SK-N-SH treated with all-trans-retinoic acid at 6 μM for 48 hours (cell line): Measurements from ENCODE around the gene ATP5MC2.

Experiments used
- ISL1 ChIP-seq: fragments of 250-450 bp; sonication (Bioruptor Pico); IDR thresholded peaks from 2 replicates; pipeline ENCODE4 v2.1.2; 2022; ENCODE audit warnings: mild to moderate bottlenecking, moderate library complexity
- RARB ChIP-seq: fragments of 250-450 bp; sonication (Bioruptor Pico); IDR thresholded peaks from 2 replicates; pipeline ENCODE4 v1.8.0; 2021; ENCODE audit warnings: mild to moderate bottlenecking, moderate library complexity
- ZNF565 ChIP-seq: fragments of 450-650 bp; formaldehyde crosslinking; conservative IDR thresholded peaks from 2 replicates; pipeline ENCODE4 v1.5.0; 2020; ENCODE audit warnings: low read depth, mild to moderate bottlenecking, moderate library complexity
- ZNF70 ChIP-seq: fragments of 450-650 bp; formaldehyde crosslinking; IDR thresholded peaks from 2 replicates; pipeline ENCODE4 v1.5.0; 2020; ENCODE audit warnings: mild to moderate bottlenecking, moderate library complexity
- TF ChIP-seq, protein P1 (sequence below): fragments of 250-450 bp; sonication (Bioruptor Pico); IDR thresholded peaks from 2 replicates; pipeline ENCODE4 v1.8.0; 2020; ENCODE audit warnings: mild to moderate bottlenecking, moderate library complexity, borderline replicate concordance
- TF ChIP-seq, protein P2 (sequence below): fragments of 250-450 bp; sonication (Bioruptor Pico); IDR thresholded peaks from 2 replicates; pipeline ENCODE4 v1.8.0; 2021; ENCODE audit warnings: low read depth, mild to moderate bottlenecking, moderate library complexity, borderline replicate concordance
- TF ChIP-seq, protein P3 (sequence below): fragments of 250-450 bp; sonication (Bioruptor Pico); IDR thresholded peaks from 2 replicates; pipeline ENCODE4 v1.5.0; 2020; ENCODE audit warnings: mild to moderate bottlenecking, moderate library complexity
- TF ChIP-seq, protein P4 (sequence below): fragments of 250-450 bp; sonication (Bioruptor Pico); IDR thresholded peaks from 2 replicates; pipeline ENCODE4 v1.5.1; 2020; ENCODE audit warnings: low read depth, mild to moderate bottlenecking, moderate library complexity

DNA sequence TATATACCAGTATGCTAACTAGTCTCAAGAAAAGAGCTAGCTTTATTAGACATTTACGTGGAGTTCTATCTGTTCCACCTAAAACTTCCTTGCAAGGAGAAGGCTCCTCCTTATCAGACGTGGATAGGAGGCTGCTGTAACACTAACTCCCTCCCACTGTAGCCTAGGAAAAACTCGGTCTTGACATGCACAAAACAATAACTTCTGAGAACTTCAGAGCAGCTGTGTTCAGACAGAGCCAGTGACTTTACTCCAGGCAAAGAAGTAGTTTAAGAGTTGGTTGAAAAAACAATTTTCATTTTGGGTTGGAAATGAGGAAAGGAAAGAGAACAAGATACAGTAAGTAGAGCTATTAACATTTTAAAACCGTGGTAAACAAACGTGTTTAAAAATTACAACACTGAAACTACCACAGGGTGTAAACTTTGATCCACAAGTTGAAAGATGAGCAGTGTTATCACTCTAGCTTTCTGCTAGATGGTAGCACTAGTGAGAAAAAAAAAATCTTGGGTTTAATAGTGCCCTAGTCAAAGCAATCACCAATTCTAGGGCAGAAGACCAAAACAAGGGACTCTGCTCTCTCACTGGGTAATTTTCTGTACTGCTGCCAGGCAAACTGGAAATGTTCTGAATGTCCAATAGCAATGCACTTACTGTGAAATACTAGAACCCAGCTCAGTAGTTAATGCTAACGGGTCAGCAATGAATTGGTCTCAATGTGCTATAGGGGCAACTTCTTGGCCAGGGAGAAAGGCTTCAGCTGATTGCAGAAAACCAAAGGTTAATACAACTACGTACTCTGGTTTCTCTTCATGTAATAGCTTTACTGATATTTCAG lies 52.1 kb downstream of the ATP5MC2 start:
- TF ChIP-seq, protein P1, sequence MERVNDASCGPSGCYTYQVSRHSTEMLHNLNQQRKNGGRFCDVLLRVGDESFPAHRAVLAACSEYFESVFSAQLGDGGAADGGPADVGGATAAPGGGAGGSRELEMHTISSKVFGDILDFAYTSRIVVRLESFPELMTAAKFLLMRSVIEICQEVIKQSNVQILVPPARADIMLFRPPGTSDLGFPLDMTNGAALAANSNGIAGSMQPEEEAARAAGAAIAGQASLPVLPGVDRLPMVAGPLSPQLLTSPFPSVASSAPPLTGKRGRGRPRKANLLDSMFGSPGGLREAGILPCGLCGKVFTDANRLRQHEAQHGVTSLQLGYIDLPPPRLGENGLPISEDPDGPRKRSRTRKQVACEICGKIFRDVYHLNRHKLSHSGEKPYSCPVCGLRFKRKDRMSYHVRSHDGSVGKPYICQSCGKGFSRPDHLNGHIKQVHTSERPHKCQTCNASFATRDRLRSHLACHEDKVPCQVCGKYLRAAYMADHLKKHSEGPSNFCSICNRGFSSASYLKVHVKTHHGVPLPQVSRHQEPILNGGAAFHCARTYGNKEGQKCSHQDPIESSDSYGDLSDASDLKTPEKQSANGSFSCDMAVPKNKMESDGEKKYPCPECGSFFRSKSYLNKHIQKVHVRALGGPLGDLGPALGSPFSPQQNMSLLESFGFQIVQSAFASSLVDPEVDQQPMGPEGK (CRISPR knock-in tag): no peak
- TF ChIP-seq, protein P2, sequence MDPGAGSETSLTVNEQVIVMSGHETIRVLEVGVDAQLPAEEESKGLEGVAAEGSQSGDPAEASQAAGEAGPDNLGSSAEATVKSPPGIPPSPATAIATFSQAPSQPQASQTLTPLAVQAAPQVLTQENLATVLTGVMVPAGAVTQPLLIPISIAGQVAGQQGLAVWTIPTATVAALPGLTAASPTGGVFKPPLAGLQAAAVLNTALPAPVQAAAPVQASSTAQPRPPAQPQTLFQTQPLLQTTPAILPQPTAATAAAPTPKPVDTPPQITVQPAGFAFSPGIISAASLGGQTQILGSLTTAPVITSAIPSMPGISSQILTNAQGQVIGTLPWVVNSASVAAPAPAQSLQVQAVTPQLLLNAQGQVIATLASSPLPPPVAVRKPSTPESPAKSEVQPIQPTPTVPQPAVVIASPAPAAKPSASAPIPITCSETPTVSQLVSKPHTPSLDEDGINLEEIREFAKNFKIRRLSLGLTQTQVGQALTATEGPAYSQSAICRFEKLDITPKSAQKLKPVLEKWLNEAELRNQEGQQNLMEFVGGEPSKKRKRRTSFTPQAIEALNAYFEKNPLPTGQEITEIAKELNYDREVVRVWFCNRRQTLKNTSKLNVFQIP: no peak
- TF ChIP-seq, protein P3, sequence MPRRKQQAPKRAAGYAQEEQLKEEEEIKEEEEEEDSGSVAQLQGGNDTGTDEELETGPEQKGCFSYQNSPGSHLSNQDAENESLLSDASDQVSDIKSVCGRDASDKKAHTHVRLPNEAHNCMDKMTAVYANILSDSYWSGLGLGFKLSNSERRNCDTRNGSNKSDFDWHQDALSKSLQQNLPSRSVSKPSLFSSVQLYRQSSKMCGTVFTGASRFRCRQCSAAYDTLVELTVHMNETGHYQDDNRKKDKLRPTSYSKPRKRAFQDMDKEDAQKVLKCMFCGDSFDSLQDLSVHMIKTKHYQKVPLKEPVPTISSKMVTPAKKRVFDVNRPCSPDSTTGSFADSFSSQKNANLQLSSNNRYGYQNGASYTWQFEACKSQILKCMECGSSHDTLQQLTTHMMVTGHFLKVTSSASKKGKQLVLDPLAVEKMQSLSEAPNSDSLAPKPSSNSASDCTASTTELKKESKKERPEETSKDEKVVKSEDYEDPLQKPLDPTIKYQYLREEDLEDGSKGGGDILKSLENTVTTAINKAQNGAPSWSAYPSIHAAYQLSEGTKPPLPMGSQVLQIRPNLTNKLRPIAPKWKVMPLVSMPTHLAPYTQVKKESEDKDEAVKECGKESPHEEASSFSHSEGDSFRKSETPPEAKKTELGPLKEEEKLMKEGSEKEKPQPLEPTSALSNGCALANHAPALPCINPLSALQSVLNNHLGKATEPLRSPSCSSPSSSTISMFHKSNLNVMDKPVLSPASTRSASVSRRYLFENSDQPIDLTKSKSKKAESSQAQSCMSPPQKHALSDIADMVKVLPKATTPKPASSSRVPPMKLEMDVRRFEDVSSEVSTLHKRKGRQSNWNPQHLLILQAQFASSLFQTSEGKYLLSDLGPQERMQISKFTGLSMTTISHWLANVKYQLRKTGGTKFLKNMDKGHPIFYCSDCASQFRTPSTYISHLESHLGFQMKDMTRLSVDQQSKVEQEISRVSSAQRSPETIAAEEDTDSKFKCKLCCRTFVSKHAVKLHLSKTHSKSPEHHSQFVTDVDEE (CRISPR knock-in tag): no peak
- TF ChIP-seq ZNF70 (CRISPR knock-in tag): no peak
- TF ChIP-seq RARB (CRISPR knock-in tag): no peak
- TF ChIP-seq ZNF565 (CRISPR knock-in tag): no peak
- no peak for TF ChIP-seq ISL1 (CRISPR knock-in tag)
- TF ChIP-seq, protein P4, sequence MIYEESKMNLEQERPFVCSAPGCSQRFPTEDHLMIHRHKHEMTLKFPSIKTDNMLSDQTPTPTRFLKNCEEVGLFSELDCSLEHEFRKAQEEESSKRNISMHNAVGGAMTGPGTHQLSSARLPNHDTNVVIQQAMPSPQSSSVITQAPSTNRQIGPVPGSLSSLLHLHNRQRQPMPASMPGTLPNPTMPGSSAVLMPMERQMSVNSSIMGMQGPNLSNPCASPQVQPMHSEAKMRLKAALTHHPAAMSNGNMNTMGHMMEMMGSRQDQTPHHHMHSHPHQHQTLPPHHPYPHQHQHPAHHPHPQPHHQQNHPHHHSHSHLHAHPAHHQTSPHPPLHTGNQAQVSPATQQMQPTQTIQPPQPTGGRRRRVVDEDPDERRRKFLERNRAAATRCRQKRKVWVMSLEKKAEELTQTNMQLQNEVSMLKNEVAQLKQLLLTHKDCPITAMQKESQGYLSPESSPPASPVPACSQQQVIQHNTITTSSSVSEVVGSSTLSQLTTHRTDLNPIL (CRISPR knock-in tag): no peak
